ENCODE measurements around the gene SCAANT1.

The SCAANT1 gene

GRCh38 chr3:63949005-63949404 lies 36.8 kb upstream of the SCAANT1 start:
- Histone ChIP-seq H3K27me3 (ENCODE audit: control insufficient read depth, insufficient read depth, low read length) (no peaks in the 10 kb centered on the region), H3K9me3 (ENCODE audit: control insufficient read depth, insufficient read depth, low read length) (no peaks in the 10 kb centered on the region), H3K36me3 (ENCODE audit: control insufficient read depth, insufficient read depth, low read length) (no peaks in the 10 kb centered on the region), H3K4me3 (ENCODE audit: low read depth, low read length) (no peak overlapping the region), H3K9ac (ENCODE audit: low read depth, low read length) (no peak overlapping the region), H3K4me1 (ENCODE audit: control insufficient read depth, insufficient read depth, low read length) (peaks cover 23% of the 10 kb centered on the region), H3K27ac (ENCODE audit: low read depth, low read length) (no peak overlapping the region)

GRCh38 chr3:63947594-63947993 lies 35.4 kb upstream of the SCAANT1 start:
- Histone ChIP-seq H3K9ac (ENCODE audit: low read depth, low read length) (no peak overlapping the region), H3K27ac (ENCODE audit: low read depth, low read length) (no peak overlapping the region), H3K27me3 (ENCODE audit: control insufficient read depth, insufficient read depth, low read length) (no peaks in the 10 kb centered on the region), H3K36me3 (ENCODE audit: control insufficient read depth, insufficient read depth, low read length) (no peaks in the 10 kb centered on the region), H3K4me1 (ENCODE audit: control insufficient read depth, insufficient read depth, low read length) (peaks cover 30% of the 10 kb centered on the region), H3K9me3 (ENCODE audit: control insufficient read depth, insufficient read depth, low read length) (no peaks in the 10 kb centered on the region), H3K4me3 (ENCODE audit: low read depth, low read length) (no peak overlapping the region)

GRCh38 chr3:63946753-63947152 lies 34.6 kb upstream of the SCAANT1 start:
- no peak overlapping the region for H3K27ac ChIP-seq (ENCODE audit: low read depth, low read length)
- no peaks in the 10 kb centered on the region for H3K9me3 ChIP-seq (ENCODE audit: control insufficient read depth, insufficient read depth, low read length)
- peaks cover 22% of the 10 kb centered on the region for H3K4me1 ChIP-seq (ENCODE audit: control insufficient read depth, insufficient read depth, low read length)
- no peaks in the 10 kb centered on the region for H3K27me3 ChIP-seq (ENCODE audit: control insufficient read depth, insufficient read depth, low read length)
- H3K9ac ChIP-seq (ENCODE audit: low read depth, low read length) = no peak overlapping the region
- no peak overlapping the region for H3K4me3 ChIP-seq (ENCODE audit: low read depth, low read length)
- no peaks in the 10 kb centered on the region for H3K36me3 ChIP-seq (ENCODE audit: control insufficient read depth, insufficient read depth, low read length)

GRCh38 chr3:63945558-63946096 lies 33.4 kb upstream of the SCAANT1 start:
- no peaks in the 10 kb centered on the region for H3K36me3 ChIP-seq (ENCODE audit: control insufficient read depth, insufficient read depth, low read length)
- H3K27ac ChIP-seq (ENCODE audit: low read depth, low read length) = no peak overlapping the region
- H3K4me3 ChIP-seq (ENCODE audit: low read depth, low read length) = no peak overlapping the region
- H3K27me3 ChIP-seq (ENCODE audit: control insufficient read depth, insufficient read depth, low read length) = no peaks in the 10 kb centered on the region
- H3K9me3 ChIP-seq (ENCODE audit: control insufficient read depth, insufficient read depth, low read length) = no peaks in the 10 kb centered on the region
- H3K4me1 ChIP-seq (ENCODE audit: control insufficient read depth, insufficient read depth, low read length) = peaks cover 11% of the 10 kb centered on the region
- H3K9ac ChIP-seq (ENCODE audit: low read depth, low read length) = no peak overlapping the region

- Histone ChIP-seq H3K27ac (ENCODE audit: low read depth, low read length) (no peak overlapping the region), H3K4me3 (ENCODE audit: low read depth, low read length) (no peak overlapping the region), H3K9me3 (ENCODE audit: control insufficient read depth, insufficient read depth, low read length) (no peaks in the 10 kb centered on the region), H3K4me1 (ENCODE audit: control insufficient read depth, insufficient read depth, low read length) (peaks cover 7% of the 10 kb centered on the region; the same call in 1 of the 2 replicates), H3K27me3 (ENCODE audit: control insufficient read depth, insufficient read depth, low read length) (no peaks in the 10 kb centered on the region), H3K9ac (ENCODE audit: low read depth, low read length) (no peak overlapping the region), H3K36me3 (ENCODE audit: control insufficient read depth, insufficient read depth, low read length) (no peaks in the 10 kb centered on the region)
Observed at GRCh38 chr3:63943678-63944077, 31.5 kb upstream of the SCAANT1 start.

- H3K27me3 ChIP-seq (ENCODE audit: control insufficient read depth, insufficient read depth, low read length) = no peaks in the 10 kb centered on the region
- no peak overlapping the region for H3K9ac ChIP-seq (ENCODE audit: low read depth, low read length)
- no peaks in the 10 kb centered on the region for H3K9me3 ChIP-seq (ENCODE audit: control insufficient read depth, insufficient read depth, low read length)
- H3K36me3 ChIP-seq (ENCODE audit: control insufficient read depth, insufficient read depth, low read length) = no peaks in the 10 kb centered on the region
- H3K27ac ChIP-seq (ENCODE audit: low read depth, low read length) = no peak overlapping the region
- peaks cover 16% of the 10 kb centered on the region for H3K4me1 ChIP-seq (ENCODE audit: control insufficient read depth, insufficient read depth, low read length)
- H3K4me3 ChIP-seq (ENCODE audit: low read depth, low read length) = no peak overlapping the region
Observed at GRCh38 chr3:63942528-63942927, 30.3 kb upstream of the SCAANT1 start.

- Histone ChIP-seq H3K27ac (ENCODE audit: low read depth, low read length) (no peak overlapping the region), H3K4me3 (ENCODE audit: low read depth, low read length) (no peak overlapping the region), H3K36me3 (ENCODE audit: control insufficient read depth, insufficient read depth, low read length) (no peaks in the 10 kb centered on the region), H3K9me3 (ENCODE audit: control insufficient read depth, insufficient read depth, low read length) (no peaks in the 10 kb centered on the region), H3K9ac (ENCODE audit: low read depth, low read length) (no peak overlapping the region), H3K4me1 (ENCODE audit: control insufficient read depth, insufficient read depth, low read length) (peaks cover 21% of the 10 kb centered on the region), H3K27me3 (ENCODE audit: control insufficient read depth, insufficient read depth, low read length) (no peaks in the 10 kb centered on the region)
Observed at GRCh38 chr3:63940389-63940757, 28.2 kb upstream of the SCAANT1 start.

GRCh38 chr3:63937661-63938651 lies 25.8 kb upstream of the SCAANT1 start:
- Histone ChIP-seq H3K9me3 (ENCODE audit: control insufficient read depth, insufficient read depth, low read length) (no peaks in the 10 kb centered on the region), H3K27me3 (ENCODE audit: control insufficient read depth, insufficient read depth, low read length) (no peaks in the 10 kb centered on the region), H3K4me3 (ENCODE audit: low read depth, low read length) (no peak overlapping the region), H3K9ac (ENCODE audit: low read depth, low read length) (no peak overlapping the region), H3K4me1 (ENCODE audit: control insufficient read depth, insufficient read depth, low read length) (peaks cover 32% of the 10 kb centered on the region), H3K36me3 (ENCODE audit: control insufficient read depth, insufficient read depth, low read length) (no peaks in the 10 kb centered on the region), H3K27ac (ENCODE audit: low read depth, low read length) (peak overlapping the region; percentile 56)

GRCh38 chr3:63936925-63937324 lies 24.7 kb upstream of the SCAANT1 start:
- Histone ChIP-seq H3K9me3 (ENCODE audit: control insufficient read depth, insufficient read depth, low read length) (no peaks in the 10 kb centered on the region), H3K4me1 (ENCODE audit: control insufficient read depth, insufficient read depth, low read length) (peaks cover 42% of the 10 kb centered on the region), H3K27me3 (ENCODE audit: control insufficient read depth, insufficient read depth, low read length) (no peaks in the 10 kb centered on the region), H3K36me3 (ENCODE audit: control insufficient read depth, insufficient read depth, low read length) (no peaks in the 10 kb centered on the region), H3K27ac (ENCODE audit: low read depth, low read length) (no peak overlapping the region), H3K4me3 (ENCODE audit: low read depth, low read length) (no peak overlapping the region), H3K9ac (ENCODE audit: low read depth, low read length) (no peak overlapping the region)

- H3K9me3 ChIP-seq (ENCODE audit: control insufficient read depth, insufficient read depth, low read length) = no peaks in the 10 kb centered on the region
- no peak overlapping the region for H3K9ac ChIP-seq (ENCODE audit: low read depth, low read length)
- H3K36me3 ChIP-seq (ENCODE audit: control insufficient read depth, insufficient read depth, low read length) = no peaks in the 10 kb centered on the region
- no peaks in the 10 kb centered on the region for H3K27me3 ChIP-seq (ENCODE audit: control insufficient read depth, insufficient read depth, low read length)
- H3K27ac ChIP-seq (ENCODE audit: low read depth, low read length) = no peak overlapping the region
- H3K4me1 ChIP-seq (ENCODE audit: control insufficient read depth, insufficient read depth, low read length) = peaks cover 42% of the 10 kb centered on the region
- H3K4me3 ChIP-seq (ENCODE audit: low read depth, low read length) = no peak overlapping the region
Observed at GRCh38 chr3:63934041-63934866, 22.1 kb upstream of the SCAANT1 start.

- Histone ChIP-seq H3K4me3 (ENCODE audit: low read depth, low read length) (no peak overlapping the region), H3K27me3 (ENCODE audit: control insufficient read depth, insufficient read depth, low read length) (no peaks in the 10 kb centered on the region), H3K9me3 (ENCODE audit: control insufficient read depth, insufficient read depth, low read length) (no peaks in the 10 kb centered on the region), H3K9ac (ENCODE audit: low read depth, low read length) (no peak overlapping the region), H3K4me1 (ENCODE audit: control insufficient read depth, insufficient read depth, low read length) (peaks cover 42% of the 10 kb centered on the region), H3K27ac (ENCODE audit: low read depth, low read length) (no peak overlapping the region), H3K36me3 (ENCODE audit: control insufficient read depth, insufficient read depth, low read length) (no peaks in the 10 kb centered on the region)
Observed at GRCh38 chr3:63933459-63933858, 21.3 kb upstream of the SCAANT1 start.

All from HUES48 (cell line).